Heart left ventricle (tissue), 16 donors: ENCODE measurements around the gene TRIP13. TPM values are rescaled to one million over a fixed set of nuclear protein-coding genes. Genes with fewer than 3 reads are reported as not detected.
"Not testable (repeated sequence)": the region's sequence is repeated elsewhere in the genome, so short reads cannot be mapped to it uniquely, and the experiment has no call there.

Experiments used
- ATAC-seq, 4 donors: fragments of 200-7000 bp; cut with Tn5 transposase; one replicate each; pipeline ENCODE4 v1.9.1; 2020 to 2022; ENCODE audit warnings: moderate library complexity in 4 of 4, mild to moderate bottlenecking in 3 of 4, moderate number of reproducible peaks in 1 of 4
- DNase-seq, 5 donors: peaks; one replicate each; pipeline ENCODE4 v3.0.0-alpha.2; 2020
- H3K27ac ChIP-seq, 12 donors: fragments of 200-600 bp; sonication (generic) in 4 of 12; one replicate each; pipeline versions ENCODE4 v1.5.0 to v1.8.0; 2016 to 2022; ENCODE audit warnings: mild to moderate bottlenecking in 2 of 12
- H3K27me3 ChIP-seq, 9 donors: fragments of 200-600 bp; sonication (generic) in 2 of 9; one replicate each; pipeline versions ENCODE4 v1.5.1 to v1.8.0; 2016 to 2022; ENCODE audit warnings: mild to moderate bottlenecking in 3 of 9
- H3K36me3 ChIP-seq, 9 donors: fragments of 200-600 bp; sonication (generic) in 2 of 9; one replicate each; pipeline versions ENCODE4 v1.5.0 to v1.8.0; 2018 to 2022; ENCODE audit warnings: mild to moderate bottlenecking in 2 of 9
- H3K4me1 ChIP-seq, 12 donors: fragments of 200-600 bp; sonication (generic) in 4 of 12; one replicate each; pipeline versions ENCODE4 v1.5.0 to v1.8.0; 2016 to 2022; ENCODE audit warnings: mild to moderate bottlenecking in 3 of 12
- H3K4me3 ChIP-seq, 12 donors: fragments of 200-600 bp; sonication (generic) in 4 of 12; one replicate each; pipeline versions ENCODE4 v1.5.0 to v1.8.0; 2017 to 2022; ENCODE audit warnings: mild to moderate bottlenecking in 9 of 12, moderate library complexity in 4 of 12
- H3K9me3 ChIP-seq, 12 donors: fragments of 200-600 bp; sonication (generic) in 4 of 12; one replicate each; pipeline versions ENCODE4 v1.5.0 to v1.8.0; 2016 to 2022; ENCODE audit warnings: mild to moderate bottlenecking in 1 of 12
- CTCF ChIP-seq, 12 donors: fragments of 200-600 bp; sonication (generic) in 4 of 12; IDR thresholded peaks; one replicate each; pipeline versions ENCODE4 v1.5.0 to v1.8.0; 2018 to 2022; ENCODE audit warnings: antibody characterized with exemption in 12 of 12, mild to moderate bottlenecking in 5 of 12
- POLR2A ChIP-seq, 2 donors: fragments of 450-650 bp; IDR thresholded peaks; one replicate each; pipeline ENCODE4 v1.6.1; 2017; ENCODE audit warnings: antibody characterized with exemption in 2 of 2, mild to moderate bottlenecking in 2 of 2, moderate library complexity in 2 of 2
- WGBS, 4 donors: extraction: QIAGEN DNeasy Blood & Tissue Kit in 2 of 4; methylation state at CpG; one replicate each; pipeline versions ENCODE4 v1.1.5 to v1.1.7; 2013 to 2018; 5-methylcytosine and 5-hydroxymethylcytosine counted together
- intact Hi-C, 10 donors: fragments of 100-400 bp; cut with DNase I; formaldehyde crosslinking; loops; one replicate each; pipeline versions ENCODE4 v1.11.1 to v1.14.2; 2022
- polyA plus RNA-seq, 2 donors: library from polyadenylated mRNA; stranded (reverse); fragments of 200-250 nt; gene quantifications; one replicate each; pipeline ENCODE4 v1.2.3, GENCODE V29; 2013
- total RNA-seq, 9 donors: library from RNA; depleted of rRNA in 2 of 9; stranded (reverse); fragments of >200 nt in 2 of 9; fragmentation: NEBNext Ultra II Directional in 3 of 9; extraction: Animal tissue kit (Norgen Biotek cat#: 25700) in 3 of 9; gene quantifications; one replicate each; pipeline versions ENCODE4 v1.1.0 to v1.2.4, GENCODE V29; 2016 to 2023
- donor health status: ischemic (EF 13 %, LVEDD 7.1; RV severe dilation, severe dysfunction).
- donor health status: healthy with polysubstance abuse.
- donor health status: DM: no; HTN: yes; CAD: no.
- donor health status: DM: no; HTN: no; CAD: no.
- donor health status: ischemic (EF 25% LVEDD 6.9; RV normal size, moderate dysfunction).
- donor health status: ischemic (EF 25% LVEDD 5.7; RV mildly dilated, moderate dysfunction).
- donor health status: healthy.
- donor health status: DM: yes; HTN: yes; CAD: no.
- donor health status: ischemic (EF 35%, LVEDD 5.7; RV mildly dilated, moderate dysfunction).
- donor health status: nonischemic (EF 11% LVEDD 7.7; RV severe dilation, severe dysfunction).
- donor health status: DM: yes; HTN: yes; CAD: no.
- donor health status: PGD.
- donor health status: ischemic (EF 29% LVEDD 5.4; RV normal size, mild dysfunction).
- donor health status: nonischemic (EF 23%, LVEDD 6.1; RV moderate dilation, normal function).

TRIP13 gene
- total and polyA plus RNA-seq, 11 donors, result 0.19 to 4.2 (median 0.49) TPM

GRCh38 chr5:873328-873727 is 19.4 kb upstream of the TRIP13 start:
- peak in 1 of 5 donors; percentile 44 for DNase-seq
- H3K36me3 ChIP-seq, result peaks cover 5 to 100% (median 92%) of the 10 kb centered on the region in 9 donors
- H3K27me3 ChIP-seq, result no peaks in the 10 kb centered on the region
- peaks cover 0 to 6% (median 0%) of the 10 kb centered on the region in 12 donors for H3K4me1 ChIP-seq
- ATAC-seq, result no peak
- 74 to 81% (median 76%) methylated on average over 8 of the region's 8 CpGs for WGBS, 4 donors
- no peak for TF ChIP-seq POLR2A (IDR thresholded peaks at IDR 0.05)
- TF ChIP-seq CTCF (IDR thresholded peaks at IDR 0.05), result no peak
- no peak overlapping the region for H3K27ac ChIP-seq
- no peaks in the 10 kb centered on the region for H3K9me3 ChIP-seq
- intact Hi-C loops, result no loop called here
- no peak overlapping the region for H3K4me3 ChIP-seq

GRCh38 chr5:875931-876330 is 16.8 kb upstream of the TRIP13 start:
- no peak overlapping the region for H3K4me3 ChIP-seq
- peaks cover 0 to 6% (median 0%) of the 10 kb centered on the region in 12 donors for H3K4me1 ChIP-seq
- no peaks in the 10 kb centered on the region for H3K27me3 ChIP-seq
- peaks cover 4 to 79% (median 73%) of the 10 kb centered on the region in 9 donors for H3K36me3 ChIP-seq
- no peaks in the 10 kb centered on the region for H3K9me3 ChIP-seq
- H3K27ac ChIP-seq, result no peak overlapping the region
- ATAC-seq, result no peak
- intact Hi-C loops, result no loop called here
- TF ChIP-seq POLR2A (IDR thresholded peaks at IDR 0.05) (no peak), CTCF (IDR thresholded peaks at IDR 0.05) (no peak)
- DNase-seq, result peak in 1 of 5 donors; percentile 29
- WGBS, 4 donors, result 94 to 97% (median 95%) methylated on average over 24 of the region's 24 CpGs

- H3K9me3 ChIP-seq, result no peaks in the 10 kb centered on the region
- no peak overlapping the region for H3K4me3 ChIP-seq
- DNase-seq (peak in 1 of 5 donors; percentile 45), ATAC-seq (no peak)
- H3K27ac ChIP-seq, result no peak overlapping the region
- peaks cover 0 to 79% (median 73%) of the 10 kb centered on the region in 9 donors for H3K36me3 ChIP-seq
- intact Hi-C loops, result no loop called here
- H3K27me3 ChIP-seq, result no peaks in the 10 kb centered on the region
- WGBS, 4 donors, result 91 to 93% (median 92%) methylated on average over 28 of the region's 28 CpGs
- H3K4me1 ChIP-seq, result peaks cover 0 to 6% (median 0%) of the 10 kb centered on the region in 12 donors
- TF ChIP-seq CTCF (IDR thresholded peaks at IDR 0.05), result no peak
- no peak for TF ChIP-seq POLR2A (IDR thresholded peaks at IDR 0.05)
Measured at GRCh38 chr5:876398-877365, 16.0 kb upstream of the TRIP13 start.

- 92 to 96% (median 95%) methylated on average over 15 of the region's 15 CpGs for WGBS, 4 donors
- Histone ChIP-seq H3K9me3 (no peaks in the 10 kb centered on the region), H3K27ac (no peak overlapping the region), H3K27me3 (no peaks in the 10 kb centered on the region), H3K4me3 (no peak overlapping the region), H3K4me1 (peaks cover 0 to 4% (median 0%) of the 10 kb centered on the region in 12 donors), H3K36me3 (peaks cover 0 to 78% (median 69%) of the 10 kb centered on the region in 9 donors)
- ATAC-seq (peak in 1 of 4 donors; percentile 4), DNase-seq (peak in 1 of 5 donors; percentile 23)
- intact Hi-C loops, result no loop called here
- TF ChIP-seq POLR2A (IDR thresholded peaks at IDR 0.05) (no peak), CTCF (IDR thresholded peaks at IDR 0.05) (no peak)
Measured at GRCh38 chr5:878125-878524, 14.6 kb upstream of the TRIP13 start.

- no CpG with 5 or more reads among the region's 8 CpGs for WGBS, 4 donors
- H3K27ac ChIP-seq, H3K4me1 ChIP-seq, DNase-seq, H3K27me3 ChIP-seq, H3K9me3 ChIP-seq, H3K4me3 ChIP-seq, intact Hi-C loops: not testable (repeated sequence)
- H3K36me3 ChIP-seq, result peaks cover 0 to 79% (median 70%) of the 10 kb centered on the region in 9 donors
- ATAC-seq, result peak in 2 of 4 donors; percentile 21 to 40
Measured at GRCh38 chr5:878677-879076, 14.0 kb upstream of the TRIP13 start.
